Progenitor cell of endocrine pancreas (in vitro differentiated cells): Measurements from ENCODE around the gene ATP2A3. TPM values are rescaled to one million over a fixed set of nuclear protein-coding genes. Genes with fewer than 3 reads are reported as not detected.
A peak's percentile ranks its signal among the peaks of the same experiment; 100 is the strongest.

ENCODE experiments used
- DNase-seq: peaks from one replicate; pipeline ENCODE4 v3.0.0; 2021; ENCODE audit warnings: low spot score; ENCODE audit not compliant: unreplicated experiment
- H3K27ac Mint-ChIP-seq: 2 replicates; pipeline ENCODE4 v1.8.0; 2021; ENCODE audit warnings: mild to moderate bottlenecking, moderate library complexity, mixed read lengths
- H3K27me3 Mint-ChIP-seq: 2 replicates; pipeline ENCODE4 v1.8.0; 2021; ENCODE audit warnings: mixed read lengths
- H3K36me3 Mint-ChIP-seq: 2 replicates; pipeline ENCODE4 v1.8.0; 2022; ENCODE audit warnings: mixed read lengths; ENCODE audit not compliant: insufficient read depth
- H3K4me1 Mint-ChIP-seq: 2 replicates; pipeline ENCODE4 v1.8.0; 2021; ENCODE audit warnings: low read depth, mixed read lengths
- H3K4me3 Mint-ChIP-seq: 2 replicates; pipeline ENCODE4 v1.8.0; 2021; ENCODE audit warnings: low read depth, mild to moderate bottlenecking, moderate library complexity, mixed read lengths
- H3K9me3 Mint-ChIP-seq: 2 replicates; pipeline ENCODE4 v1.8.0; 2021; ENCODE audit warnings: low read depth, mixed read lengths
- total RNA-seq: library from RNA; stranded (reverse); gene quantifications from 2 replicates; pipeline ENCODE4 v1.2.1, GENCODE V29; 2021
- TF ChIP-seq, protein P1 (sequence below): fragments of 200-600 bp; sonication (generic); IDR thresholded peaks from one replicate; pipeline ENCODE4 v1.5.0; 2021; ENCODE audit warnings: antibody characterized with exemption, mild to moderate bottlenecking; ENCODE audit not compliant: unreplicated experiment

ATP2A3 gene
- total RNA-seq, 1 donor from 2014 or later, result 59.2 TPM

GRCh38 chr17:3923466-3924190 lies 40.6 kb downstream of the ATP2A3 start:
- Mint-ChIP-seq H3K4me1 (no peaks in the 10 kb centered on the region), H3K27ac (no peak overlapping the region), H3K4me3 (no peak overlapping the region), H3K36me3 (no peaks in the 10 kb centered on the region), H3K9me3 (no peaks in the 10 kb centered on the region), H3K27me3 (no peaks in the 10 kb centered on the region)
- no peak for DNase-seq
- TF ChIP-seq, protein P1, sequence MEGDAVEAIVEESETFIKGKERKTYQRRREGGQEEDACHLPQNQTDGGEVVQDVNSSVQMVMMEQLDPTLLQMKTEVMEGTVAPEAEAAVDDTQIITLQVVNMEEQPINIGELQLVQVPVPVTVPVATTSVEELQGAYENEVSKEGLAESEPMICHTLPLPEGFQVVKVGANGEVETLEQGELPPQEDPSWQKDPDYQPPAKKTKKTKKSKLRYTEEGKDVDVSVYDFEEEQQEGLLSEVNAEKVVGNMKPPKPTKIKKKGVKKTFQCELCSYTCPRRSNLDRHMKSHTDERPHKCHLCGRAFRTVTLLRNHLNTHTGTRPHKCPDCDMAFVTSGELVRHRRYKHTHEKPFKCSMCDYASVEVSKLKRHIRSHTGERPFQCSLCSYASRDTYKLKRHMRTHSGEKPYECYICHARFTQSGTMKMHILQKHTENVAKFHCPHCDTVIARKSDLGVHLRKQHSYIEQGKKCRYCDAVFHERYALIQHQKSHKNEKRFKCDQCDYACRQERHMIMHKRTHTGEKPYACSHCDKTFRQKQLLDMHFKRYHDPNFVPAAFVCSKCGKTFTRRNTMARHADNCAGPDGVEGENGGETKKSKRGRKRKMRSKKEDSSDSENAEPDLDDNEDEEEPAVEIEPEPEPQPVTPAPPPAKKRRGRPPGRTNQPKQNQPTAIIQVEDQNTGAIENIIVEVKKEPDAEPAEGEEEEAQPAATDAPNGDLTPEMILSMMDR, result no peak

GRCh38 chr17:3922765-3923164 lies 41.5 kb downstream of the ATP2A3 start:
- TF ChIP-seq, protein P1, result no peak
- DNase-seq, result no peak
- H3K27me3 Mint-ChIP-seq, result no peaks in the 10 kb centered on the region
- H3K4me1 Mint-ChIP-seq, result no peaks in the 10 kb centered on the region
- peak overlapping the region; percentile 49 for H3K27ac Mint-ChIP-seq
- no peak overlapping the region for H3K4me3 Mint-ChIP-seq
- H3K36me3 Mint-ChIP-seq, result no peaks in the 10 kb centered on the region
- H3K9me3 Mint-ChIP-seq, result no peaks in the 10 kb centered on the region

DNA sequence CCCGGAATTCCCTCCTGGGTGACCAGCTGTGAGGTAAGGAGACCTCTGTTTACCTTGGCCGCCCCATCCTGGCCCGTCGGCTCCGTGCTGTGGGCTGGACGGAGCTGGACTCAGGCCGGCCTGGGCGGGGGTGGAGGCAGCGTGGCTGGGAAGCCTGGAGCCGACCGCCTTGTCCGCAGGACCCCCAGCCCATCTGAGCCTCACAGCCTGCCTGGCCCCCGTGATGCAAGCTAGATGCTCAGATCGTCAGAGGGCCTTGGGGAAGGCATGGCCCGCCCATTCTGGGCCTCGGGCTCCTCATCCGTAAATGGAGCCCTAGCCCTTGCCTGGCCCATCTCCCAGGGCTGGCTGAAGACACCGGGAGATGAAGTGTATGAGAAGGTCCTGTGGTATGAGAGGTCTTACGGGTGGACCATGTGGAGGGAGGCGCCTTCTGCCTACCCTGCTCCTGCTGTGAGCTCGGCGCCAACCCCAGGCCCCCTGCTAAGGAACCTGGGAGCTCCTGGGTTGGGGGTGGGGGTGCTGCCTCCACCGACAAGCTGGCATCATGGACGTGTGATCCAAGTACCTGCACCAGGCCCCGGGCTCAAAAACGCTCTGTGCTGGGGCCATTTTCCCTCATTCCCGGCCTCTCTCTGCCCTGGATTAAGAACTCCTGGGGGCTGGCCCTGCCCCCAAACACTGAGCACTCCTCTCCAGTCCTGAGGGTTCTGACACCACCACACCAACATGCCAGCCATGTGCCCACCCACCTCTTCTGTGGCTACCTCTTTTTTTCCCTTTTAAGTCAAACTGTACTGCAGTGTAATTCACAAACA lies 42.5 kb downstream of the ATP2A3 start:
- no peaks in the 10 kb centered on the region for H3K4me1 Mint-ChIP-seq
- TF ChIP-seq, protein P1, result no peak
- no peaks in the 10 kb centered on the region for H3K36me3 Mint-ChIP-seq
- no peak for DNase-seq
- no peak overlapping the region for H3K4me3 Mint-ChIP-seq
- H3K27me3 Mint-ChIP-seq, result no peaks in the 10 kb centered on the region
- H3K27ac Mint-ChIP-seq, result no peak overlapping the region
- H3K9me3 Mint-ChIP-seq, result no peaks in the 10 kb centered on the region

- H3K36me3 Mint-ChIP-seq, result no peaks in the 10 kb centered on the region
- DNase-seq, result no peak
- no peak overlapping the region for H3K4me3 Mint-ChIP-seq
- H3K4me1 Mint-ChIP-seq, result no peaks in the 10 kb centered on the region
- H3K27ac Mint-ChIP-seq, result no peak overlapping the region
- H3K9me3 Mint-ChIP-seq, result no peaks in the 10 kb centered on the region
- no peaks in the 10 kb centered on the region for H3K27me3 Mint-ChIP-seq
- TF ChIP-seq, protein P1, result no peak
Observed at GRCh38 chr17:3921006-3921405, 43.2 kb downstream of the ATP2A3 start.

GRCh38 chr17:3919123-3919624 lies 45.1 kb downstream of the ATP2A3 start:
- no peaks in the 10 kb centered on the region for H3K36me3 Mint-ChIP-seq
- no peak for DNase-seq
- H3K27me3 Mint-ChIP-seq, result no peaks in the 10 kb centered on the region
- H3K4me1 Mint-ChIP-seq, result no peaks in the 10 kb centered on the region
- TF ChIP-seq, protein P1, result no peak
- no peak overlapping the region for H3K4me3 Mint-ChIP-seq
- no peaks in the 10 kb centered on the region for H3K9me3 Mint-ChIP-seq
- no peak overlapping the region for H3K27ac Mint-ChIP-seq
